GM20000 (cell line): ENCODE data around the gene EPHA7.

Experiments
- DNase-seq: peaks from one replicate; pipeline ENCODE4 v3.0.0; 2012; ENCODE audit warnings: low spot score
- TF ChIP-seq, protein P1 (sequence below): IDR thresholded peaks from 2 replicates; pipeline ENCODE4 v1.5.1; 2012; ENCODE audit warnings: mild to moderate bottlenecking, control low read depth; ENCODE audit errors: extremely low read depth, missing control alignments

The EPHA7 gene

DNA sequence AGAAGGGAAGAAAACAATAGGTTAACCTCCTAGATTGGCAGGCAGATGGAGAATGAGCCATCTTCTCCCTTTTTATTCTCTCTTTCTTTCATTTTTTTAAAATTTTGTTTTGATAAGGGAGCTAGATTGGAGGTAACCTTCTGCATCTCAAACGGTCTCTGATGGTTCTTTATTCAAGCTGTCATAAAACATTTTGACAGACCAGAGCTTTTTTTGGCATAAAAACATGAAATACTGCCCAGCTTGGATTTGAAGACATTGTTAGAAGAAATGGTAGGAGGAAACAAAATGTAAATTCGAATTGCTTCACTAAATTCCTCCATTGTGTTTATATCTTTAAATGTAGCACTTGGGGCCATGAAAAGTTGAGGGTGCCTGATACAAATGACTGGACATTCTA is 158.5 kb downstream of the EPHA7 start:
- no peak for DNase-seq
- TF ChIP-seq, protein P1, sequence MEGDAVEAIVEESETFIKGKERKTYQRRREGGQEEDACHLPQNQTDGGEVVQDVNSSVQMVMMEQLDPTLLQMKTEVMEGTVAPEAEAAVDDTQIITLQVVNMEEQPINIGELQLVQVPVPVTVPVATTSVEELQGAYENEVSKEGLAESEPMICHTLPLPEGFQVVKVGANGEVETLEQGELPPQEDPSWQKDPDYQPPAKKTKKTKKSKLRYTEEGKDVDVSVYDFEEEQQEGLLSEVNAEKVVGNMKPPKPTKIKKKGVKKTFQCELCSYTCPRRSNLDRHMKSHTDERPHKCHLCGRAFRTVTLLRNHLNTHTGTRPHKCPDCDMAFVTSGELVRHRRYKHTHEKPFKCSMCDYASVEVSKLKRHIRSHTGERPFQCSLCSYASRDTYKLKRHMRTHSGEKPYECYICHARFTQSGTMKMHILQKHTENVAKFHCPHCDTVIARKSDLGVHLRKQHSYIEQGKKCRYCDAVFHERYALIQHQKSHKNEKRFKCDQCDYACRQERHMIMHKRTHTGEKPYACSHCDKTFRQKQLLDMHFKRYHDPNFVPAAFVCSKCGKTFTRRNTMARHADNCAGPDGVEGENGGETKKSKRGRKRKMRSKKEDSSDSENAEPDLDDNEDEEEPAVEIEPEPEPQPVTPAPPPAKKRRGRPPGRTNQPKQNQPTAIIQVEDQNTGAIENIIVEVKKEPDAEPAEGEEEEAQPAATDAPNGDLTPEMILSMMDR = no peak

DNA sequence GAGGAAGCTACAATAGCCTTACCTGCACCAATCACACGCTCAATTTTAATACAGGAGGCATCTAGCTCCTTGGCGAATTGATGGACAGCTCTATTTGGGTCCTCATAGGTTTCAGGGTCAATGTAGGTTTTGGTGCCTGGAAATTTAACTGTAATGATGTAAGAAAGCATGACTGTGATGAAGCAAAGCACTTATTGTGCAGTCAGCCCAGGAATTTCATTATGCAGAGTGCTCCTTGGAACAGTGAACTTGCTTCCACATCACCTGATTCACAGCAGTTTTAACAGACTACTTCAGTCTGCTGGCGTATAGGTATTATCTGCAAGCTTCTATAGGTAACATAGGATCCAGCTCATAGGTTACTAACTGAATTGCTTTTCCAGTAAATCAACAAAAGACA is 160.0 kb downstream of the EPHA7 start:
- TF ChIP-seq, protein P1 = no peak
- no peak for DNase-seq

DNA sequence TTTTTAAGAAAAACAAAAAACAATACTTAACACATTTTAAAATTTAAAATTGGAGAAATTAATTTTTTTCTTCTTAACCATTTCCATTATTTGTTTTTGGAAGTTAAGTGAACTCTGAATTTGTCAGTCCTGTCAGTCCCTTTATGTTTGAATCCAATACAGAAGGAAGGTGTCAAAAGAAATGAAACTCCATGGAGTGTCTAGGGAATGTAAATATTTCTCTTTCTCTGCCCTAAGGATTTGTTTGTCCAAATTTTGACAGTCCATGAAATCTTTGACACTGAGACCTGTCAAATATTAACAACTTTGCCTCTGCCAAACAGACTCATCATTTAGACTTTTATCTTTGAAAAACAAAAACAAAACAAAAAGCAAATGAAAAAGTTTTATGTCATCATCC is 166.4 kb downstream of the EPHA7 start:
- DNase-seq = no peak
- TF ChIP-seq, protein P1 = no peak

DNA sequence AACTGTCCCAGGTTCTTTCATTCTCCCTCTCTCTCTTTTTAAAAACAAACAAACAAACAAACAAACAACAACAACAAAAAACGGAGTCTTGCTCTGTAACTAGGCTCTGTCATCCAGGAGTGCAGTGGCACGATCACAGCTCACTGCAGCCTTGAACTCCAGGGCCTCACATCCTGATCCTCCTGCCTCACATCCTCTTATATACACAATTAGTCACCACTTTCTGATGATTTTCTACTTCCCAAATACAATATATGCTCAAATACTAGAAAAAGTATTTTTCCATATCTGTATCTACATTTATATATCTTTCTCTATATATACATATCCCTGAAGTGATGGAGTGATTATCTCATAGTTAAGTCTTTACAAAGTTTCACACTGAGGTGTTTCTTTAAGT is 170.7 kb downstream of the EPHA7 start:
- TF ChIP-seq, protein P1 = no peak
- DNase-seq = no peak

DNA sequence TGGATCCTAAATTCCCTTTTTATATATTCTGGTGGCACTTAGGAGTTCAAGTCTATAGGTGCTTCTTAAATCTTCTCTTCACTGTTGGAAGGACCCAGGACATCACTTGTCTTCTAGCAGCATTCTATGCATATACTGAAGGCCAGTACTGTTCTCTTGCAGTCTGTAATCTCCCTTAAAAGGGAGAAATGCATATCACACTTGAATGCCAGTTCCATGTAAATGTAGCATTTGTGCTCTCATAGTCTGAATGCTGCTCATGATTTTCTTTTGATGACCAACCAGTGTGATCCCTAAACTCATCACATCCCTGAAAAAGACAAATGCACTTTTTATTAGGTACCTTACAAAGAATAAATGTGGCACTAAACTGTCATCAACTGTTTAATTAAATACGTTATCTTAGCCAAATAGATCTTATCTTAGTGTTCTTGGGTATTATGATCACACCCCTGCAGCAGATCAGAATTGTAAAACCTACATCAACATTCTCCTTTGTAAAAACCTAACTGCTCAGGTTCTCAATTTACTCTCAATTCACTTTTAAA is 176.1 kb downstream of the EPHA7 start:
- TF ChIP-seq, protein P1 = no peak

DNA sequence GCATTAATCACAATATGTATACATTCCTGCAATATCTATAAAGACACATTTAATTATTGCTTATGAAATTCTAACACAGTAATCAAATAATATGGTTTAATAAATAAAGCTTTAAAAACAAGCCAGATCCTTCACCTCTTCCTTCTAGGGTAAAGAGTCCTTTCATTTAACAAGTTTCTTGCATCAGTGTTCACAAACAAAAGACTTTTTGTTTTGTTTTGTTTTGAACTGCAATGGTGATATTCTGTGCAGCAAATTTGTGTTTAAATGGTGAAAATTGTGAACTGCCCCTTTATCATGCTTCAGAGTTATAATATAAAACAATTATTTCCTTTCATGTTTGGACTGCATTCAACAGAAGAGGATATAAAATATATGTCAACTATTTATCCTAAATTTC is 177.3 kb downstream of the EPHA7 start:
- TF ChIP-seq, protein P1 = no peak
- DNase-seq = no peak

More for the DNA sequence above, 176.1 kb downstream of the EPHA7 start:
- DNase-seq = no peak

DNA sequence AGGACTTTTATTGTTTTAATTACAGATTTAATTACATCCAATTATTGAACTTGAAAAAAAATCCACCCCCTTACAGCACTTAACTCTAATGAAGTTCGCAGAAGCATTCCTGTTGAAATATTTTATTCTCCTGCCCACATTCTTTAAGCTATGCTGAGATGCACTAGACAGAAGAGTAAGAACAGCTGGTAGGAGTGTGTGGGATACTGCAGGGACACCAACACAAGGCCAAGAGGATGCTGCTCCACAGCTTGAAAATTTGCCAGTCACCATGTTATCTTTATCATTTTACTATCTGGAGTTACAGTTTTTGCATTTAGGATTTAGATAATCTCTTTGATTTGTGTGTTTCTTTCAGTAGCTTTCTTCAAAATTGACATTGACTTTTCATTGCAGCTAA is 180.7 kb downstream of the EPHA7 start:
- DNase-seq = no peak
- TF ChIP-seq, protein P1 = no peak

DNA sequence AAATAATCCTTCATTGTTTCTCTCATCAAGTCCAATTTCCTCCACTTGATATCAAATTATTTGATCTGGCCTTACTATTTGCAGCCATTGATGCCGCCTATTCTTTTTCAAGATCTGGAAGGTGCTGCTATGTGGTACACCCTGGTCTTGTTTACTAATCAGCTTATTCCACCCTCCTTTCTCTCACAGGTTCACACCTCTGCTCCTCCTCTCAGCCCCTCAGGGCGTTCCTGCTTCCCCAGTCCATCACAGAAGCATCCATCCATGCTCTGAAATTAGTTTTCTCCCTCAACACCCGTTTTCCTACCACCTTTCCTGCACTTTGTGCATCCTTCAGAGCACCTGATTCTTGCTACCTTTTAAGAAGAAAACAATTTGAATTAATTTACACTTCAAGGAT is 183.6 kb downstream of the EPHA7 start:
- no peak for DNase-seq
- TF ChIP-seq, protein P1 = no peak
